Measurements from ENCODE around the gene CDK3. TPM values are rescaled to one million over a fixed set of nuclear protein-coding genes. Genes with fewer than 3 reads are reported as not detected.
A peak's percentile ranks its signal among the peaks of the same experiment; 100 is the strongest.

CDK3 gene
- total and polyA plus RNA-seq, 2 donors (not counting 1 experiment from before 2014, with no cell fraction given): 1.3 to 2.3 TPM

DNA sequence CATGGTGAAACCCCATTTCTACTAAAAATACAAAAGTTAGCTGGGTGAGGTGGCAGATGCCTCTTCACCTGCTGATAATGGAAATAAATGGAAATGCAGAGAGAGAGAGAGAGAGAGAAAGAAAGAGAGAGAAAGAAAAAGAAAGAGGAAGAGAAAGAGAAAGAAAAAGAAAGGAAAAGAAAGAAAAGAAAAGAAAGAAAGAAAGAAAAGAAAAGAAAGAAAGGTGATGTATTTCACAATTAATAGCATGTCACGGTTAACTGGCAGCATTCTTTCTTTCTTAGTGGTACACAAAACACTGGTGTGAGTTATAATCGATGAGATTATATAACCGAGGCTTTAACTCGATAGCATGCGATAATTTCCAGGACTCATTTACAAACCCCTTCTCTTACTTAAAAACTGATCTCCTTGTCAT lies 24.9 kb upstream of the CDK3 start:
- TF ChIP-seq, protein P1, sequence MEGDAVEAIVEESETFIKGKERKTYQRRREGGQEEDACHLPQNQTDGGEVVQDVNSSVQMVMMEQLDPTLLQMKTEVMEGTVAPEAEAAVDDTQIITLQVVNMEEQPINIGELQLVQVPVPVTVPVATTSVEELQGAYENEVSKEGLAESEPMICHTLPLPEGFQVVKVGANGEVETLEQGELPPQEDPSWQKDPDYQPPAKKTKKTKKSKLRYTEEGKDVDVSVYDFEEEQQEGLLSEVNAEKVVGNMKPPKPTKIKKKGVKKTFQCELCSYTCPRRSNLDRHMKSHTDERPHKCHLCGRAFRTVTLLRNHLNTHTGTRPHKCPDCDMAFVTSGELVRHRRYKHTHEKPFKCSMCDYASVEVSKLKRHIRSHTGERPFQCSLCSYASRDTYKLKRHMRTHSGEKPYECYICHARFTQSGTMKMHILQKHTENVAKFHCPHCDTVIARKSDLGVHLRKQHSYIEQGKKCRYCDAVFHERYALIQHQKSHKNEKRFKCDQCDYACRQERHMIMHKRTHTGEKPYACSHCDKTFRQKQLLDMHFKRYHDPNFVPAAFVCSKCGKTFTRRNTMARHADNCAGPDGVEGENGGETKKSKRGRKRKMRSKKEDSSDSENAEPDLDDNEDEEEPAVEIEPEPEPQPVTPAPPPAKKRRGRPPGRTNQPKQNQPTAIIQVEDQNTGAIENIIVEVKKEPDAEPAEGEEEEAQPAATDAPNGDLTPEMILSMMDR (conservative IDR thresholded peaks at IDR 0.05 in 1 of 2, IDR thresholded peaks at IDR 0.05 in 1 of 2; ENCODE audit: low read depth in 1 of 2, low read length in 2 of 2): no peak
- no peak for TF ChIP-seq EZH2 (IDR thresholded peaks at IDR 0.05; ENCODE audit: low read length, missing control alignments)
- DNase-seq (ENCODE audit: low read depth in 2 of 2): no peak
- H3K27me3 ChIP-seq (ENCODE audit: control insufficient read depth, insufficient read depth, low read length): no peaks in the 10 kb centered on the region
- no peak overlapping the region for H3K27ac ChIP-seq (ENCODE audit: insufficient read depth, low read length)
- H2AFZ ChIP-seq (ENCODE audit: low read length): no peak overlapping the region
- H3K4me1 ChIP-seq (ENCODE audit: control insufficient read depth, extremely low read depth, insufficient read depth, low read length): peaks cover 2% of the 10 kb centered on the region
- peak overlapping the region in 3 of 4 experiments; percentile 17 to 43 (median 20) for H3K4me3 ChIP-seq (replicated peaks in 1 of 4; ENCODE audit: control extremely low read depth in 1 of 4, insufficient read depth in 1 of 4, low read depth in 3 of 4, low read length in 4 of 4)
- peaks cover 10% of the 10 kb centered on the region for H3K79me2 ChIP-seq (ENCODE audit: control insufficient read depth, insufficient read depth, low read length)
- no peak overlapping the region for H3K9ac ChIP-seq (ENCODE audit: insufficient read depth, low read length)
- peak overlapping the region; percentile 15 for H3K4me2 ChIP-seq (ENCODE audit: extremely low read depth, insufficient read depth, low read length)
- no peaks in the 10 kb centered on the region for H4K20me1 ChIP-seq (ENCODE audit: control insufficient read depth, extremely low read depth, insufficient read depth, low read length)
- H3K36me3 ChIP-seq (ENCODE audit: control insufficient read depth, insufficient read depth, low read length): no peaks in the 10 kb centered on the region
- H3K9me3 ChIP-seq (ENCODE audit: control insufficient read depth, insufficient read depth, low read depth, low read length): no peaks in the 10 kb centered on the region

DNA sequence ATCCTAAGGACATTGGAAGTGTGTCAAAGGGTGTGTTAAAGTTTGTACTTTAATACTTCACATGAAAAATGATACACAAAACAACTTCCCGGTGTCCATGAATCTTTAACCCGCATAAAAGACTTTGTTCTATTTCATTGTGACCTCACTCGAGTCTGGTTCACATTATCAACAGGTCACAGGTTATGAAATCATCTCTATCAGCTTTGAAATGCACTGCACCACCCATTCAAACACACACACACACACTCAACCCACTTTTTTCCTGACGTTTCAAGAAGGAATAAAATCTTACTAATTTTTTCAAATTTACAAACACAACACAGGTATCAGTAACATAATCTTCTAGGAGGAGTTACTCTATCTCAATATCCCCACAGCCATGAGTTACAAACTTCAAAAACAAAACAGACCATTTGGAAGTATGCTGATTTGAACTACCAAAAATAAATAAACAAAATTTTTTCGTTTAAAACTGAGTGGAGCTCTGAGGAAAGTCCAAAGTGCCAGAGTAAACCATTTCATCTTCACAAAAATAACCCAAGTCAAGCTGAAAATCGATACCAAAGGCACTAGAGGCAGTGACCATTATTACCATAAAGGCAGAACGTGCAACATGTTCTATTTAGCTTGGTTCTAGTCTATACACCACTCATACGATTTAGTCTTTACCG lies 24.3 kb upstream of the CDK3 start:
- TF ChIP-seq EZH2 (IDR thresholded peaks at IDR 0.05; ENCODE audit: low read length, missing control alignments): no peak
- TF ChIP-seq, protein P1 (conservative IDR thresholded peaks at IDR 0.05 in 1 of 2, IDR thresholded peaks at IDR 0.05 in 1 of 2; ENCODE audit: low read depth in 1 of 2, low read length in 2 of 2): no peak
- DNase-seq (ENCODE audit: low read depth in 2 of 2): peak in 1 of 2 donors; percentile 40
- no peaks in the 10 kb centered on the region for H3K36me3 ChIP-seq (ENCODE audit: control insufficient read depth, insufficient read depth, low read length)
- H3K9me3 ChIP-seq (ENCODE audit: control insufficient read depth, insufficient read depth, low read depth, low read length): no peaks in the 10 kb centered on the region
- peak overlapping the region in 3 of 4 experiments; percentile 17 to 43 (median 20) for H3K4me3 ChIP-seq (replicated peaks in 1 of 4; ENCODE audit: control extremely low read depth in 1 of 4, insufficient read depth in 1 of 4, low read depth in 3 of 4, low read length in 4 of 4)
- H3K27me3 ChIP-seq (ENCODE audit: control insufficient read depth, insufficient read depth, low read length): no peaks in the 10 kb centered on the region
- no peaks in the 10 kb centered on the region for H4K20me1 ChIP-seq (ENCODE audit: control insufficient read depth, extremely low read depth, insufficient read depth, low read length)
- peak overlapping the region; percentile 15 for H3K4me2 ChIP-seq (ENCODE audit: extremely low read depth, insufficient read depth, low read length)
- H2AFZ ChIP-seq (ENCODE audit: low read length): no peak overlapping the region
- H3K27ac ChIP-seq (ENCODE audit: insufficient read depth, low read length): no peak overlapping the region
- peaks cover 2% of the 10 kb centered on the region for H3K4me1 ChIP-seq (ENCODE audit: control insufficient read depth, extremely low read depth, insufficient read depth, low read length)
- H3K79me2 ChIP-seq (ENCODE audit: control insufficient read depth, insufficient read depth, low read length): peaks cover 10% of the 10 kb centered on the region
- no peak overlapping the region for H3K9ac ChIP-seq (ENCODE audit: insufficient read depth, low read length)

DNA sequence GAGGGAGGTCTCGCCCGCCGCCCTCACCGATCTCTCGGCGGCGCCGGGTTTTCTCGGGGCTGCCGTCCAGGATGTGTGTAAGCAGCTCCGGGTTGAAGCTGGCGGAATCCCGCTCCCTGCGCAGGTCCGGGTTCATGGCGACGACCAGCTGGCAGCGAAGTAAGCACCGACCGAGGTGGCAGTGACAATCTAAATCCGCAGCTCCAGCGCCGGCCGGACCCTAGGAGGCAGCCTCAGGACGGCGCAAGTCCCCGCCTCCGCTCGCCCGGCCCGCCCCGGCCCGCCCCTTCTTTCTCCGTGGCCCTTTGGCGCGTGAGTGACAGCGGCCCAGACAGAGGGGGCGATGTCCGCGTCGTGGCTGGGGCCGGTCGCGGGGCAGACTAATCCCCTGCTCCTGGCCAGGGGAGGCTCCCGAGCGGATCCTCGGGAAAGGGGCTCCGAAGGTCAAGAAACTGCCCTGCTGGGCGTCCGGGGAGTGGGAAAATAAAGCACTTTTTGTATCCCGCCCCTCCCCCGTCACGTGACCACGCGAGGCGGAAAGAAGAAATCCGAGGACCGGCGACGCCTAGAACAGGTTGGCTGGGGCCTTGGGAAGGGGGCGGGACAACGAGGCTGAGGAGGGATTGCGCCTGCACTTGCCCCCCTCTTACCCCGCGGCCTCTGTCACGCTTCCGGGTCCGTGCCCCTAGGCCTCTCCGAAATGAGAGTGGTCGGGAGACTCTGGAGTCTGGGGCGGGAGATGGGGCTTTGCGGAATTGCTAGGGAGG lies 21.5 kb upstream of the CDK3 start, which contains the start of the genes ACOX1 and TEN1:
TSS of gene ACOX1 (minus strand) at position 229 of the 767 bp plus-strand sequence. CDS start at position 136, 93 bp downstream.
TSS of gene TEN1 (plus strand) at position 303 of the 767 bp plus-strand sequence. CDS start 6,953 bp downstream, outside the sequence.
- H3K27me3 ChIP-seq (ENCODE audit: control insufficient read depth, insufficient read depth, low read length): no peaks in the 10 kb centered on the region
- peak within 1 kb of the TSS; percentile 74 to 95 (median 92) for H3K4me3 ChIP-seq (replicated peaks in 1 of 4; ENCODE audit: control extremely low read depth in 1 of 4, insufficient read depth in 1 of 4, low read depth in 3 of 4, low read length in 4 of 4)
- peak within 1 kb of the TSS; percentile 100 for H3K4me2 ChIP-seq (ENCODE audit: extremely low read depth, insufficient read depth, low read length)
- no peaks in the 10 kb centered on the region for H4K20me1 ChIP-seq (ENCODE audit: control insufficient read depth, extremely low read depth, insufficient read depth, low read length)
- peak within 1 kb of the TSS; percentile 97 for H3K27ac ChIP-seq (ENCODE audit: insufficient read depth, low read length)
- no peaks in the 10 kb centered on the region for H3K36me3 ChIP-seq (ENCODE audit: control insufficient read depth, insufficient read depth, low read length)
- H3K9ac ChIP-seq (ENCODE audit: insufficient read depth, low read length): peak within 1 kb of the TSS; percentile 97
- no peaks in the 10 kb centered on the region for H3K9me3 ChIP-seq (ENCODE audit: control insufficient read depth, insufficient read depth, low read depth, low read length)
- DNase-seq (ENCODE audit: low read depth in 2 of 2): peak; percentile 97
- H3K4me1 ChIP-seq (ENCODE audit: control insufficient read depth, extremely low read depth, insufficient read depth, low read length): peaks cover 7% of the 10 kb centered on the region
- H2AFZ ChIP-seq (ENCODE audit: low read length): peak within 1 kb of the TSS; percentile 79
- TF ChIP-seq EZH2 (IDR thresholded peaks at IDR 0.05; ENCODE audit: low read length, missing control alignments): no peak
- TF ChIP-seq, protein P1 (conservative IDR thresholded peaks at IDR 0.05 in 1 of 2, IDR thresholded peaks at IDR 0.05 in 1 of 2; ENCODE audit: low read depth in 1 of 2, low read length in 2 of 2): no peak
- H3K79me2 ChIP-seq (ENCODE audit: control insufficient read depth, insufficient read depth, low read length): peaks cover 10% of the 10 kb centered on the region

Measured in fibroblast of lung (primary cell).